Subcutaneous adipose tissue (tissue), 4 donors: ENCODE results near the gene PFDN1. TPM values are rescaled to one million over a fixed set of nuclear protein-coding genes. Genes with fewer than 3 reads are reported as not detected.

ENCODE experiments used
- CTCF ChIP-seq: fragments of 450-650 bp; IDR thresholded peaks from one replicate; pipeline ENCODE4 v1.5.1; 2016; ENCODE audit warnings: low read depth, mild to moderate bottlenecking, control low read depth, antibody characterized with exemption, moderate library complexity
- total RNA-seq, 4 donors: library from RNA; depleted of rRNA; stranded (reverse); fragments of >200 nt; gene quantifications; one replicate each; pipeline ENCODE4 v1.1.0, GENCODE V29; 2016

PFDN1 gene
- total RNA-seq, 4 donors from 2014 or later: 70.2 to 116 (median 90.9) TPM

GRCh38 chr5:140305471-140305870, 2.6 kb upstream of the PFDN1 start:
- no peak for TF ChIP-seq CTCF

GRCh38 chr5:140303966-140304365, 1.1 kb upstream of the PFDN1 start:
- TF ChIP-seq CTCF: no peak

- TF ChIP-seq CTCF: no peak
Measured at GRCh38 chr5:140301136-140301535, 1.8 kb downstream of the PFDN1 start.

DNA sequence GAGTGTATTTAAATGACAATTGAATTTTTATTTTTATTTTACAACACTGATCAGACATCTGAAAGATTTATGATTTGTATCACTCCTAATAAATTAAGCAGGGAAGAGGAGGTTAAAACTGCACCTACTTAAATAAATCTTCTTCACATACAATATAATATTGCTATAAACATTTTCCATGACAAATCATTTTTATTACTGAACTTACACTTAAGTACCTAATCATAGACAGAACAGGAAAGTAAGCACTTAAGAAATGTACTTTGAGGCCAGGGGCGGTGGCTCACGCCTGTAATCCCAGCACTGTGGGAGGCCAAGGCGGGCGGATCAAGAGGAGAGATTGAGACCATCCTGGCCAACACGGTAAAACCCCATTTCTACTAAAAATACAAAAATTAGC, 3.8 kb downstream of the PFDN1 start:
- no peak for TF ChIP-seq CTCF

DNA sequence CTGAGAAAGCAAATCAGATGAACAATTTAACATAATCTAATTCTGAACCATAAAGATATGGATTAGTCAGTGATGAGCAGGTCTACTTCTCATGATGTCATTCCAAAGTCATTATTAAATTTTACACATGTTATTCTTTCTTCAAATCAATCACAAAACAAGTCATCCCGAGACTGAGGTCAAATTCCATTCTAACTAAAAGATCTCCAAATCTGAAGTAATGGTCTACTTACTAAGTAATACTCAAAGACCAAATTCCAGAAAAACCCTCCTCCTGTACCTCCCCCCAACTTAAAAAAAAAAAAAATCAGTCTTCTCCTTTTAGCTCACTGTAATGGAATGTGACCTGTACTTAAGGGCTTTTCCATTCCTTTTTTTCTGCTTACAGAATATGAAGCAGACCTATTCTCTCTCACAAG, 4.7 kb downstream of the PFDN1 start:
- TF ChIP-seq CTCF: no peak

DNA sequence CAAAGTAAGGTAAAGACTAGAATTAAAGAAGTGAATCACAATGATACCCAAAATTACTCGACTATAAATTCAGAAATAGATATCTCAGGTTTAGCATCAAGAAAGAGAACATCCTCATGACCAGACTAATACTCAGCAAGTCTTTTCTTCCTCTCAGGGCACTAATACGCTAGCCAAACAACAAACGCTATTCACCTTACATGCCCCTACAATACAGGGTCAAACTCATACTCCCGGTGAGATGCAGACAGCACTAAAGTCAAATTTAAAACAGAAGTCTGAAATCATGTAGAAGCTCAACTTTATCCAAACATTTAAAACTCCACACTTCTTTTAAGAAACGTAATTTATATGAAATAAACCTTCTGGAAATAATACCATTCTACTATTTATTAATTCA, 5.6 kb downstream of the PFDN1 start:
- no peak for TF ChIP-seq CTCF

DNA sequence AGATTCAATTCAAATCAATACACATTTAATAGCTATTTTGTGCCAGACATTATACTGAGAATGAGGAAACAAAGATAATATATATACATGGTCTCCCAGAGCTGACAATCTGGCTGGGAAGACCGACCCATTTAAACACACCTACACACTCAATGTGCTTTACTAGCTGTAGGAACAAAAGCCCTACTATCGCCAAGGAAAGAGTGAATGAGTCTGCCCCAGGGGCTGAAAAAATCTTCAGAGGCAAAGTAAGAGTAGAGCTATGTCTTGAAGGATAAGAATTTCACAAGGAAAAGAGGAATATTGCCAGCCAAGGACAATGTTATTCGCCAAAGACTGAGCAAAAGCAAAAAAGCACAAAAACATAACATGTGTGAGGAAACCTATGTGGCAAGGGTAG, 6.6 kb downstream of the PFDN1 start:
- TF ChIP-seq CTCF: no peak
